ENCODE measurements around the gene UBE2D1. TPM values are rescaled to one million over a fixed set of nuclear protein-coding genes. Genes with fewer than 3 reads are reported as not detected.

Gene UBE2D1
- total and polyA plus RNA-seq, 9 of the 15 experiments (the other 6 are each of a cell fraction or from before 2014, with no cell fraction given) = 4.1 to 24.4 (median 12.3) TPM

DNA sequence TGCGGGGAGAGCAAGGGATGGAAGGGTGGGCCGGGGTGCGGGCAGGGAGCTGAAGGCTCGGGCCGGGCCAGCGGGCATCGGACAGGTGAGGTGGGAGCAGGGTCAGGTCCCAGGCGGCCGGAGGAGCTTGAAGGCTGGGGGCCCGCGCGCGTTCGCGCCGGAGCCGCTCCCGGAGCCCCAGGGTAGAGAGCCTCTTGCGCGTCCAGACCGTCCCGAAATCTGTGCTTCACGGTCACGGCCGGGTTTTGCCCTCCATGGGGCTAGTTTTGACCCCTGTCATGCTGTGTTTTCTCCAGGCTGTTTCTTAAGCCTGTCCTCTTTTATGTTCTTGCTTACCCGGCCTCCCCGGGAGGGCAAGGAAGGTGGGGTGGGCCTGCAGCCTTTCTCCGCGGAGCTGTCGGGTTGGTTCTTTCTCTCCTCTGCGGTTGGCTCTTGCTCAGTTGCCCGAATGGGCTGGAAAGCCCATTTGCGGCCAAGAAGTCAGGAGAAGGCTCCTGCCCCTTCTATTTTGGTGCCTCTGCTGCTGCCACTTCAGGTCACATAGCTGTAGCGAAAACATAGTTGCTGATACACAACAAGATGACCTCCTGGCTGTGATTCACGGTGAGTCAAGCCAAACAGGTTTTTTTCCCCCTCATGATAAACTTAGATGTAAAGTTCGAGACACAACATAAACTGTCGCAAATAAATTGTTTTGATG, 650 bp downstream of the UBE2D1 start (continued):
- TF ChIP-seq, protein P1, sequence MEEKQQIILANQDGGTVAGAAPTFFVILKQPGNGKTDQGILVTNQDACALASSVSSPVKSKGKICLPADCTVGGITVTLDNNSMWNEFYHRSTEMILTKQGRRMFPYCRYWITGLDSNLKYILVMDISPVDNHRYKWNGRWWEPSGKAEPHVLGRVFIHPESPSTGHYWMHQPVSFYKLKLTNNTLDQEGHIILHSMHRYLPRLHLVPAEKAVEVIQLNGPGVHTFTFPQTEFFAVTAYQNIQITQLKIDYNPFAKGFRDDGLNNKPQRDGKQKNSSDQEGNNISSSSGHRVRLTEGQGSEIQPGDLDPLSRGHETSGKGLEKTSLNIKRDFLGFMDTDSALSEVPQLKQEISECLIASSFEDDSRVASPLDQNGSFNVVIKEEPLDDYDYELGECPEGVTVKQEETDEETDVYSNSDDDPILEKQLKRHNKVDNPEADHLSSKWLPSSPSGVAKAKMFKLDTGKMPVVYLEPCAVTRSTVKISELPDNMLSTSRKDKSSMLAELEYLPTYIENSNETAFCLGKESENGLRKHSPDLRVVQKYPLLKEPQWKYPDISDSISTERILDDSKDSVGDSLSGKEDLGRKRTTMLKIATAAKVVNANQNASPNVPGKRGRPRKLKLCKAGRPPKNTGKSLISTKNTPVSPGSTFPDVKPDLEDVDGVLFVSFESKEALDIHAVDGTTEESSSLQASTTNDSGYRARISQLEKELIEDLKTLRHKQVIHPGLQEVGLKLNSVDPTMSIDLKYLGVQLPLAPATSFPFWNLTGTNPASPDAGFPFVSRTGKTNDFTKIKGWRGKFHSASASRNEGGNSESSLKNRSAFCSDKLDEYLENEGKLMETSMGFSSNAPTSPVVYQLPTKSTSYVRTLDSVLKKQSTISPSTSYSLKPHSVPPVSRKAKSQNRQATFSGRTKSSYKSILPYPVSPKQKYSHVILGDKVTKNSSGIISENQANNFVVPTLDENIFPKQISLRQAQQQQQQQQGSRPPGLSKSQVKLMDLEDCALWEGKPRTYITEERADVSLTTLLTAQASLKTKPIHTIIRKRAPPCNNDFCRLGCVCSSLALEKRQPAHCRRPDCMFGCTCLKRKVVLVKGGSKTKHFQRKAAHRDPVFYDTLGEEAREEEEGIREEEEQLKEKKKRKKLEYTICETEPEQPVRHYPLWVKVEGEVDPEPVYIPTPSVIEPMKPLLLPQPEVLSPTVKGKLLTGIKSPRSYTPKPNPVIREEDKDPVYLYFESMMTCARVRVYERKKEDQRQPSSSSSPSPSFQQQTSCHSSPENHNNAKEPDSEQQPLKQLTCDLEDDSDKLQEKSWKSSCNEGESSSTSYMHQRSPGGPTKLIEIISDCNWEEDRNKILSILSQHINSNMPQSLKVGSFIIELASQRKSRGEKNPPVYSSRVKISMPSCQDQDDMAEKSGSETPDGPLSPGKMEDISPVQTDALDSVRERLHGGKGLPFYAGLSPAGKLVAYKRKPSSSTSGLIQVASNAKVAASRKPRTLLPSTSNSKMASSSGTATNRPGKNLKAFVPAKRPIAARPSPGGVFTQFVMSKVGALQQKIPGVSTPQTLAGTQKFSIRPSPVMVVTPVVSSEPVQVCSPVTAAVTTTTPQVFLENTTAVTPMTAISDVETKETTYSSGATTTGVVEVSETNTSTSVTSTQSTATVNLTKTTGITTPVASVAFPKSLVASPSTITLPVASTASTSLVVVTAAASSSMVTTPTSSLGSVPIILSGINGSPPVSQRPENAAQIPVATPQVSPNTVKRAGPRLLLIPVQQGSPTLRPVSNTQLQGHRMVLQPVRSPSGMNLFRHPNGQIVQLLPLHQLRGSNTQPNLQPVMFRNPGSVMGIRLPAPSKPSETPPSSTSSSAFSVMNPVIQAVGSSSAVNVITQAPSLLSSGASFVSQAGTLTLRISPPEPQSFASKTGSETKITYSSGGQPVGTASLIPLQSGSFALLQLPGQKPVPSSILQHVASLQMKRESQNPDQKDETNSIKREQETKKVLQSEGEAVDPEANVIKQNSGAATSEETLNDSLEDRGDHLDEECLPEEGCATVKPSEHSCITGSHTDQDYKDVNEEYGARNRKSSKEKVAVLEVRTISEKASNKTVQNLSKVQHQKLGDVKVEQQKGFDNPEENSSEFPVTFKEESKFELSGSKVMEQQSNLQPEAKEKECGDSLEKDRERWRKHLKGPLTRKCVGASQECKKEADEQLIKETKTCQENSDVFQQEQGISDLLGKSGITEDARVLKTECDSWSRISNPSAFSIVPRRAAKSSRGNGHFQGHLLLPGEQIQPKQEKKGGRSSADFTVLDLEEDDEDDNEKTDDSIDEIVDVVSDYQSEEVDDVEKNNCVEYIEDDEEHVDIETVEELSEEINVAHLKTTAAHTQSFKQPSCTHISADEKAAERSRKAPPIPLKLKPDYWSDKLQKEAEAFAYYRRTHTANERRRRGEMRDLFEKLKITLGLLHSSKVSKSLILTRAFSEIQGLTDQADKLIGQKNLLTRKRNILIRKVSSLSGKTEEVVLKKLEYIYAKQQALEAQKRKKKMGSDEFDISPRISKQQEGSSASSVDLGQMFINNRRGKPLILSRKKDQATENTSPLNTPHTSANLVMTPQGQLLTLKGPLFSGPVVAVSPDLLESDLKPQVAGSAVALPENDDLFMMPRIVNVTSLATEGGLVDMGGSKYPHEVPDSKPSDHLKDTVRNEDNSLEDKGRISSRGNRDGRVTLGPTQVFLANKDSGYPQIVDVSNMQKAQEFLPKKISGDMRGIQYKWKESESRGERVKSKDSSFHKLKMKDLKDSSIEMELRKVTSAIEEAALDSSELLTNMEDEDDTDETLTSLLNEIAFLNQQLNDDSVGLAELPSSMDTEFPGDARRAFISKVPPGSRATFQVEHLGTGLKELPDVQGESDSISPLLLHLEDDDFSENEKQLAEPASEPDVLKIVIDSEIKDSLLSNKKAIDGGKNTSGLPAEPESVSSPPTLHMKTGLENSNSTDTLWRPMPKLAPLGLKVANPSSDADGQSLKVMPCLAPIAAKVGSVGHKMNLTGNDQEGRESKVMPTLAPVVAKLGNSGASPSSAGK (IDR thresholded peaks at IDR 0.05) = no peak
- TF ChIP-seq GABPB1 (CRISPR knock-in tag; IDR thresholded peaks at IDR 0.05) = 0 out of 2 replicates have a peak, but pooled peaks have one; percentile 3
- no peak for TF ChIP-seq JUND (IDR thresholded peaks at IDR 0.05; ENCODE audit: borderline replicate concordance, low read depth, low read length)
- TF ChIP-seq JUND (tag; IDR thresholded peaks at IDR 0.05; ENCODE audit: borderline replicate concordance, low read depth, low read length) = no peak
- TF ChIP-seq, protein P2, sequence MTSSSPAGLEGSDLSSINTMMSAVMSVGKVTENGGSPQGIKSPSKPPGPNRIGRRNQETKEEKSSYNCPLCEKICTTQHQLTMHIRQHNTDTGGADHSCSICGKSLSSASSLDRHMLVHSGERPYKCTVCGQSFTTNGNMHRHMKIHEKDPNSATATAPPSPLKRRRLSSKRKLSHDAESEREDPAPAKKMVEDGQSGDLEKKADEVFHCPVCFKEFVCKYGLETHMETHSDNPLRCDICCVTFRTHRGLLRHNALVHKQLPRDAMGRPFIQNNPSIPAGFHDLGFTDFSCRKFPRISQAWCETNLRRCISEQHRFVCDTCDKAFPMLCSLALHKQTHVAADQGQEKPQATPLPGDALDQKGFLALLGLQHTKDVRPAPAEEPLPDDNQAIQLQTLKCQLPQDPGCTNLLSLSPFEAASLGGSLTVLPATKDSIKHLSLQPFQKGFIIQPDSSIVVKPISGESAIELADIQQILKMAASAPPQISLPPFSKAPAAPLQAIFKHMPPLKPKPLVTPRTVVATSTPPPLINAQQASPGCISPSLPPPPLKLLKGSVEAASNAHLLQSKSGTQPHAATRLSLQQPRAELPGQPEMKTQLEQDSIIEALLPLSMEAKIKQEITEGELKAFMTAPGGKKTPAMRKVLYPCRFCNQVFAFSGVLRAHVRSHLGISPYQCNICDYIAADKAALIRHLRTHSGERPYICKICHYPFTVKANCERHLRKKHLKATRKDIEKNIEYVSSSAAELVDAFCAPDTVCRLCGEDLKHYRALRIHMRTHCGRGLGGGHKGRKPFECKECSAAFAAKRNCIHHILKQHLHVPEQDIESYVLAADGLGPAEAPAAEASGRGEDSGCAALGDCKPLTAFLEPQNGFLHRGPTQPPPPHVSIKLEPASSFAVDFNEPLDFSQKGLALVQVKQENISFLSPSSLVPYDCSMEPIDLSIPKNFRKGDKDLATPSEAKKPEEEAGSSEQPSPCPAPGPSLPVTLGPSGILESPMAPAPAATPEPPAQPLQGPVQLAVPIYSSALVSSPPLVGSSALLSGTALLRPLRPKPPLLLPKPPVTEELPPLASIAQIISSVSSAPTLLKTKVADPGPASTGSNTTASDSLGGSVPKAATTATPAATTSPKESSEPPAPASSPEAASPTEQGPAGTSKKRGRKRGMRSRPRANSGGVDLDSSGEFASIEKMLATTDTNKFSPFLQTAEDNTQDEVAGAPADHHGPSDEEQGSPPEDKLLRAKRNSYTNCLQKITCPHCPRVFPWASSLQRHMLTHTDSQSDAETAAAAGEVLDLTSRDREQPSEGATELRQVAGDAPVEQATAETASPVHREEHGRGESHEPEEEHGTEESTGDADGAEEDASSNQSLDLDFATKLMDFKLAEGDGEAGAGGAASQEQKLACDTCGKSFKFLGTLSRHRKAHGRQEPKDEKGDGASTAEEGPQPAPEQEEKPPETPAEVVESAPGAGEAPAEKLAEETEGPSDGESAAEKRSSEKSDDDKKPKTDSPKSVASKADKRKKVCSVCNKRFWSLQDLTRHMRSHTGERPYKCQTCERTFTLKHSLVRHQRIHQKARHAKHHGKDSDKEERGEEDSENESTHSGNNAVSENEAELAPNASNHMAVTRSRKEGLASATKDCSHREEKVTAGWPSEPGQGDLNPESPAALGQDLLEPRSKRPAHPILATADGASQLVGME (CRISPR knock-in tag; IDR thresholded peaks at IDR 0.05) = no peak
- TF ChIP-seq, protein P3, sequence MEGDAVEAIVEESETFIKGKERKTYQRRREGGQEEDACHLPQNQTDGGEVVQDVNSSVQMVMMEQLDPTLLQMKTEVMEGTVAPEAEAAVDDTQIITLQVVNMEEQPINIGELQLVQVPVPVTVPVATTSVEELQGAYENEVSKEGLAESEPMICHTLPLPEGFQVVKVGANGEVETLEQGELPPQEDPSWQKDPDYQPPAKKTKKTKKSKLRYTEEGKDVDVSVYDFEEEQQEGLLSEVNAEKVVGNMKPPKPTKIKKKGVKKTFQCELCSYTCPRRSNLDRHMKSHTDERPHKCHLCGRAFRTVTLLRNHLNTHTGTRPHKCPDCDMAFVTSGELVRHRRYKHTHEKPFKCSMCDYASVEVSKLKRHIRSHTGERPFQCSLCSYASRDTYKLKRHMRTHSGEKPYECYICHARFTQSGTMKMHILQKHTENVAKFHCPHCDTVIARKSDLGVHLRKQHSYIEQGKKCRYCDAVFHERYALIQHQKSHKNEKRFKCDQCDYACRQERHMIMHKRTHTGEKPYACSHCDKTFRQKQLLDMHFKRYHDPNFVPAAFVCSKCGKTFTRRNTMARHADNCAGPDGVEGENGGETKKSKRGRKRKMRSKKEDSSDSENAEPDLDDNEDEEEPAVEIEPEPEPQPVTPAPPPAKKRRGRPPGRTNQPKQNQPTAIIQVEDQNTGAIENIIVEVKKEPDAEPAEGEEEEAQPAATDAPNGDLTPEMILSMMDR (IDR thresholded peaks at IDR 0.05 in 2 of 3, conservative IDR thresholded peaks at IDR 0.05 in 1 of 3; ENCODE audit: insufficient read depth in 2 of 3, low read depth in 1 of 3, low read length in 3 of 3) = no peak

All from K562 (cell line).